ENCODE results near the gene NEK8.
"Not testable (repeated sequence)": the region's sequence is repeated elsewhere in the genome, so short reads cannot be mapped to it uniquely, and the experiment has no call there.

The NEK8 gene

GRCh38 chr17:28763804-28764266, 35.2 kb downstream of the NEK8 start:
- FAIRE-seq (no peak), DNase-seq (ENCODE audit: low spot score) (peak; percentile 66)

DNA sequence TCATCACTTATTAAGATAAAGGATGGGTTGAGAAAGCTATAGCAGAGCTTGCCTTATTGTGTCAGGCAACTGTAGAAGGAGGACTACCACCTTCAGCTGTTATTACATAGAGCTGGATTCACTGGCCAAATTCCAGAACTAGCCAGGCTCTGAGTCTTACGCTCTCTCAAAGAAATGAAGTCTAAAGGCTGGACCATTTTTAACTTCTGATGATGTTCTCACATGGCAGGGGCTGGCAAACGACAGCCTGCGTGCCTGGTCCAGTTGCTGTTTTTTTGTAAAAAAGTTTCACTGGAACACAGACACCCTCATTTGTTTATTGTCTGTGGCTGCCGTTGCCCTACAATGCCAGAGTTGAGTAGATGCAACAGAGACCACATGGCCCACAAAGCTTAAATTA, 36.5 kb downstream of the NEK8 start:
- FAIRE-seq = no peak
- no peak for DNase-seq (ENCODE audit: low spot score)

DNA sequence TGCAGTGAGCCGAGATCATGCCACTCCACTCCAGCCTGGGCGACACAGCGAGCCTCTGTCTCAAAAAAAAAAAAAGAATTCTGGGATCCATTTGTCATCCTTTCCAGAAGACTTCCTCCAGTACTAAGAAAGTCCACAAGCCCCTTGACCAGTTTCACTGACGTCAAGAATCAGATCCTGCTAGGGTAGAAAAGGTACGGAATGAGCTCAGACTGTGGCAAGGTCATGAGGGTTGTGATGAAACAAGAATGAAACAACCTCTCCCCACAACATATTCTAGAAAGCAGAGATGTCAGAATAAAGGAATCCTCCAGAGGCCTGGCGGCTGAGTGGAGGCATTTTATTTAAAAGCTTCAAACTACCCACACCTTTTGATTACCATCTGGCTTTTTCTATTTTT, 45.1 kb downstream of the NEK8 start:
- no peak for FAIRE-seq

GRCh38 chr17:28774206-28774605, 45.6 kb downstream of the NEK8 start:
- DNase-seq (ENCODE audit: low spot score) (no peak), FAIRE-seq (no peak)

More for the DNA sequence above, 45.1 kb downstream of the NEK8 start:
- no peak for DNase-seq (ENCODE audit: low spot score)

DNA sequence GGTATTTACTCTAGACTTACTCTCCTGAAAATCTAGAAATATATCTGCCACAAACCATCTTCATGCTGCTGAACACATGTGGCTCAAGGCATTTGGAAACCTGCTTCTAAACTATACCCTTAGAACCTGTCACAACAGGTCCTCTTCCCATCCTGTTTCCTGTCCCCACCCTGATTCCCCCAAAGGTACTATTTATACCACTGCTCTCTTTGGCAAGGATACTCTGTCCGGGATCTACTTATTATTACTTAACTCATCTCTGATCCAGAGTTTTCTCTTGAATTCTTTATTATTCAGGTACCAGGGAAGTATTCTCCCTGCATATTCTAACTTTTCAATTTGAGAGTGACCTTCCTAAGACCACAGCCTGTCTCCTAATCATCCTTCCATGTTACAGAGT, 48.6 kb downstream of the NEK8 start:
- no peak for FAIRE-seq
- DNase-seq (ENCODE audit: low spot score) = no peak

DNA sequence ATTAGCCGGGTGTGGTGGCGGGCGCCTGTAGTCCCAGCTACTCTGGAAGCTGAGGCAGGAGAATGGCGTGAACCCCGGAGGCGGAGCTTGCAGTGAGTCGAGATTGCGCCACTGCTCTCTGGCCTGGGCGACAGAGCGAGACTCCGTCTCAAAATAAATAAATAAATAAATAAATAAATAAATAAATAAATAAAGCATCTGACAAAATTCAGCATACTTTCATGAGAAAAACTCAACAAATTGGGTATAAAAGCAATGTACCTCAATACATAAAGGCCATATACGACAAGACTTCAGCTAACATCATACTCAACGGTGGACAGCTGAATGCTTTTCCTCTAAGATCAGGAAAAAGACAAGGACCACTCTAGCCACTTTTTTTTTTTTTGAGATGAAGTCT, 51.0 kb downstream of the NEK8 start:
- not testable (repeated sequence) for DNase-seq (ENCODE audit: low spot score); FAIRE-seq

GRCh38 chr17:28783161-28783560, 54.6 kb downstream of the NEK8 start:
- no peak for DNase-seq (ENCODE audit: low spot score)
- FAIRE-seq = no peak

GRCh38 chr17:28788100-28788499, 59.5 kb downstream of the NEK8 start:
- DNase-seq (ENCODE audit: low spot score) (no peak), FAIRE-seq (no peak)
